ENCODE data around the gene TMEM60.

DNA sequence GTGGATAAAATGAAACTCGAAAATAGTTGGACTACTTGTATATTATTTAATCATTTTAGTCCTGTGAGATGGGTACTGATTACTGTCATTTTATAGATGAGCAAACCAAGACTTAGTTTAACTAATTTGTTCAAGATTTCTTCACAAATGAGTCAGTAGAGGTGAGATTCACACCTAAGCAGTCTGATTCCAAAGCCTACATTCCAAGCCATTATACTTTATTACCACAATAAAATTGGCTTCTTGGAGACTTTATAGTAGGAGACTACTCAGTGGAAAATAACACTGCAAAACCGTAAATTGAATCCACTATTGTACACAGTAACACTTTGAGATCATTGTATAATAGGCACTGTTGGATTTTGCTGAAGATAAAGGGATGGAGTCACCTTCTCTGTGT lies 2.5 kb upstream of the TMEM60 start:
- TF ChIP-seq, protein P1, sequence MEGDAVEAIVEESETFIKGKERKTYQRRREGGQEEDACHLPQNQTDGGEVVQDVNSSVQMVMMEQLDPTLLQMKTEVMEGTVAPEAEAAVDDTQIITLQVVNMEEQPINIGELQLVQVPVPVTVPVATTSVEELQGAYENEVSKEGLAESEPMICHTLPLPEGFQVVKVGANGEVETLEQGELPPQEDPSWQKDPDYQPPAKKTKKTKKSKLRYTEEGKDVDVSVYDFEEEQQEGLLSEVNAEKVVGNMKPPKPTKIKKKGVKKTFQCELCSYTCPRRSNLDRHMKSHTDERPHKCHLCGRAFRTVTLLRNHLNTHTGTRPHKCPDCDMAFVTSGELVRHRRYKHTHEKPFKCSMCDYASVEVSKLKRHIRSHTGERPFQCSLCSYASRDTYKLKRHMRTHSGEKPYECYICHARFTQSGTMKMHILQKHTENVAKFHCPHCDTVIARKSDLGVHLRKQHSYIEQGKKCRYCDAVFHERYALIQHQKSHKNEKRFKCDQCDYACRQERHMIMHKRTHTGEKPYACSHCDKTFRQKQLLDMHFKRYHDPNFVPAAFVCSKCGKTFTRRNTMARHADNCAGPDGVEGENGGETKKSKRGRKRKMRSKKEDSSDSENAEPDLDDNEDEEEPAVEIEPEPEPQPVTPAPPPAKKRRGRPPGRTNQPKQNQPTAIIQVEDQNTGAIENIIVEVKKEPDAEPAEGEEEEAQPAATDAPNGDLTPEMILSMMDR (IDR thresholded peaks at IDR 0.05), result no peak
- no peak for TF ChIP-seq POLR2A (IDR thresholded peaks at IDR 0.05)
